SK-N-MC (cell line): Measurements from ENCODE around the gene ZBTB7B.

Experiments used
- DNase-seq: peaks from one replicate; pipeline ENCODE4 v3.0.0-alpha.2; 2011; ENCODE audit warnings: low read depth, low spot score
- H3K27ac ChIP-seq: fragments of 200-600 bp; sonication (generic); 2 replicates; pipeline ENCODE4 v1.5.1; 2016; ENCODE audit warnings: mixed run types
- H3K36me3 ChIP-seq: fragments of 200-600 bp; sonication (generic); 2 replicates; pipeline ENCODE4 v1.6.1; 2017; ENCODE audit warnings: antibody characterized with exemption, low read length, mixed read lengths; ENCODE audit not compliant: insufficient read depth
- H3K4me3 ChIP-seq: fragments of 200-600 bp; sonication (generic); 2 replicates; pipeline ENCODE4 v1.5.1; 2016
- H3K9ac ChIP-seq: fragments of 200-600 bp; sonication (generic); 2 replicates; pipeline ENCODE4 v1.8.0; 2017; ENCODE audit warnings: mixed run types, mixed read lengths; ENCODE audit not compliant: insufficient read length
- H3K9me3 ChIP-seq: fragments of 200-600 bp; sonication (generic); 2 replicates; pipeline ENCODE4 v1.6.1; 2017; ENCODE audit warnings: low read depth, mild to moderate bottlenecking, antibody characterized with exemption, low read length, moderate library complexity, mixed read lengths
- EZH2 ChIP-seq: fragments of 200-600 bp; sonication (generic); IDR thresholded peaks from one replicate; pipeline ENCODE4 v1.6.1; 2017; ENCODE audit warnings: antibody characterized with exemption
- FOXP2 ChIP-seq: optimal IDR thresholded peaks from 2 replicates; pipeline ENCODE3; 2011; ENCODE audit warnings: mild to moderate bottlenecking, moderate library complexity; ENCODE audit not compliant: insufficient read depth; ENCODE audit errors: extremely low read length, control extremely low read depth
- POLR2AphosphoS5 ChIP-seq: IDR thresholded peaks from 2 replicates; pipeline ENCODE4 v1.6.1; 2012; ENCODE audit warnings: mild to moderate bottlenecking, low read depth, low read length, borderline replicate concordance

ZBTB7B gene

GRCh38 chr1:154996966-154997701 lies 5.5 kb upstream of the ZBTB7B start:
- Histone ChIP-seq H3K9me3 (no peaks in the 10 kb centered on the region), H3K36me3 (no peaks in the 10 kb centered on the region), H3K27ac (peak overlapping the region; percentile 42), H3K9ac (no peak overlapping the region), H3K4me3 (no peak overlapping the region)
- no peak for DNase-seq
- TF ChIP-seq POLR2AphosphoS5 (no peak), EZH2 (no peak), FOXP2 (no peak)

GRCh38 chr1:154998201-154998780 lies 4.3 kb upstream of the ZBTB7B start:
- no peaks in the 10 kb centered on the region for H3K36me3 ChIP-seq
- no peaks in the 10 kb centered on the region for H3K9me3 ChIP-seq
- DNase-seq = no peak
- H3K27ac ChIP-seq = 0 out of 2 replicates have a peak overlapping the region, but pooled peaks have one; percentile 42
- no peak for TF ChIP-seq POLR2AphosphoS5
- TF ChIP-seq EZH2 = no peak
- no peak for TF ChIP-seq FOXP2
- no peak overlapping the region for H3K9ac ChIP-seq
- no peak overlapping the region for H3K4me3 ChIP-seq

- Histone ChIP-seq H3K9ac (peak overlapping the region; percentile 40), H3K36me3 (no peaks in the 10 kb centered on the region), H3K9me3 (no peaks in the 10 kb centered on the region), H3K27ac (peak overlapping the region; percentile 95), H3K4me3 (peak overlapping the region; percentile 95)
- peak; percentile 79 for DNase-seq
- TF ChIP-seq EZH2 (no peak), POLR2AphosphoS5 (peak; percentile 52), FOXP2 (peak; percentile 38)
Observed at GRCh38 chr1:154998818-154999570, 3.6 kb upstream of the ZBTB7B start.

GRCh38 chr1:154999571-155000410 lies 2.8 kb upstream of the ZBTB7B start:
- Histone ChIP-seq H3K9ac (peak overlapping the region; percentile 74), H3K9me3 (no peaks in the 10 kb centered on the region), H3K4me3 (peak overlapping the region; percentile 95), H3K36me3 (no peaks in the 10 kb centered on the region), H3K27ac (peak overlapping the region; percentile 95)
- no peak for DNase-seq
- peak; percentile 71; the same call in 1 of the 2 replicates for TF ChIP-seq POLR2AphosphoS5
- no peak for TF ChIP-seq EZH2

GRCh38 chr1:155000411-155000725 lies 2.2 kb upstream of the ZBTB7B start:
- H3K4me3 ChIP-seq = peak overlapping the region; percentile 95
- H3K36me3 ChIP-seq = no peaks in the 10 kb centered on the region
- no peak for TF ChIP-seq POLR2AphosphoS5
- no peak for TF ChIP-seq FOXP2
- no peak for TF ChIP-seq EZH2
- peak overlapping the region; percentile 96 for H3K27ac ChIP-seq
- DNase-seq = no peak
- peak overlapping the region; percentile 80 for H3K9ac ChIP-seq
- H3K9me3 ChIP-seq = no peaks in the 10 kb centered on the region

- DNase-seq = no peak
- Histone ChIP-seq H3K4me3 (peak overlapping the region; percentile 95), H3K9ac (peak overlapping the region; percentile 80), H3K9me3 (no peaks in the 10 kb centered on the region), H3K27ac (peak overlapping the region; percentile 96), H3K36me3 (no peaks in the 10 kb centered on the region)
- TF ChIP-seq FOXP2 (no peak), POLR2AphosphoS5 (no peak; the same call in 1 of the 2 replicates), EZH2 (no peak)
Observed at GRCh38 chr1:155000726-155001424, 1.7 kb upstream of the ZBTB7B start.

GRCh38 chr1:155001425-155001674 lies 1.3 kb upstream of the ZBTB7B start:
- TF ChIP-seq FOXP2 = no peak
- TF ChIP-seq EZH2 = no peak
- TF ChIP-seq POLR2AphosphoS5 = no peak
- no peaks in the 10 kb centered on the region for H3K9me3 ChIP-seq
- H3K9ac ChIP-seq = peak overlapping the region; percentile 9
- no peaks in the 10 kb centered on the region for H3K36me3 ChIP-seq
- H3K27ac ChIP-seq = peak overlapping the region; percentile 96
- H3K4me3 ChIP-seq = peak overlapping the region; percentile 95
- no peak for DNase-seq
